Measurements from ENCODE around the gene ERP44. TPM values are rescaled to one million over a fixed set of nuclear protein-coding genes. Genes with fewer than 3 reads are reported as not detected.

Gene ERP44
- polyA plus RNA-seq, 1 donor (not counting 4 experiments of a cell fraction or from before 2014, with no cell fraction given): 17.6 TPM

- Histone ChIP-seq H4K20me1 (ENCODE audit: control insufficient read depth, extremely low read depth, insufficient read depth, low read length) (peaks cover 9% of the 10 kb centered on the region), H3K4me3 (ENCODE audit: control insufficient read depth in 2 of 3, extremely low read depth in 1 of 3, insufficient read depth in 2 of 3, low read depth in 1 of 3, low read length in 3 of 3) (no peak overlapping the region), H2AFZ (ENCODE audit: control insufficient read depth, low read length) (no peak overlapping the region), H3K79me2 (ENCODE audit: control insufficient read depth, insufficient read depth, low read length) (peaks cover 43% of the 10 kb centered on the region), H3K27ac (ENCODE audit: control insufficient read depth, insufficient read depth, low read length) (no peak overlapping the region), H3K27me3 (ENCODE audit: control insufficient read depth, extremely low read depth, insufficient read depth, low read length) (no peaks in the 10 kb centered on the region), H3K4me1 (ENCODE audit: control insufficient read depth, extremely low read depth, insufficient read depth, low read length) (peaks cover 5% of the 10 kb centered on the region), H3K36me3 (ENCODE audit: control insufficient read depth in 2 of 2, extremely low read depth in 1 of 2, insufficient read depth in 2 of 2, low read length in 2 of 2) (peaks cover 0 to 2% of the 10 kb centered on the region in 2 experiments), H3K9me1 (ENCODE audit: control insufficient read depth, extremely low read depth, insufficient read depth, low read length) (no peaks in the 10 kb centered on the region), H3K9me3 (ENCODE audit: control insufficient read depth, low read depth, low read length) (no peaks in the 10 kb centered on the region), H3K4me2 (ENCODE audit: control insufficient read depth, extremely low read depth, insufficient read depth, low read depth, low read length) (no peak overlapping the region), H3K9ac (ENCODE audit: control insufficient read depth, extremely low read depth, insufficient read depth, low read length) (no peak overlapping the region)
- DNase-seq (ENCODE audit: low read depth, low spot score) (no peak), FAIRE-seq (no peak)
- TF ChIP-seq EZH2 (IDR thresholded peaks at IDR 0.05; ENCODE audit: low read length): no peak
- no peak for TF ChIP-seq CTCF (optimal IDR thresholded peaks at IDR 0.05 in 1 of 3, IDR thresholded peaks at IDR 0.05 in 1 of 3, conservative IDR thresholded peaks at IDR 0.05 in 1 of 3; ENCODE audit: extremely low read depth in 1 of 3, insufficient read depth in 2 of 3, low read length in 3 of 3)
- dilution Hi-C loops (cut with MboI; ENCODE audit: extremely low pct_ligation_motif_present, low sequenced_read_pairs): no loop called here
Observed at GRCh38 chr9:100074989-100075388, 23.8 kb downstream of the ERP44 start.

GRCh38 chr9:100074093-100074492 is 24.7 kb downstream of the ERP44 start:
- Histone ChIP-seq H3K4me3 (ENCODE audit: control insufficient read depth in 2 of 3, extremely low read depth in 1 of 3, insufficient read depth in 2 of 3, low read depth in 1 of 3, low read length in 3 of 3) (no peak overlapping the region), H3K9me1 (ENCODE audit: control insufficient read depth, extremely low read depth, insufficient read depth, low read length) (no peaks in the 10 kb centered on the region), H3K4me1 (ENCODE audit: control insufficient read depth, extremely low read depth, insufficient read depth, low read length) (peaks cover 9% of the 10 kb centered on the region), H3K79me2 (ENCODE audit: control insufficient read depth, insufficient read depth, low read length) (peaks cover 42% of the 10 kb centered on the region), H3K9me3 (ENCODE audit: control insufficient read depth, low read depth, low read length) (no peaks in the 10 kb centered on the region), H3K27ac (ENCODE audit: control insufficient read depth, insufficient read depth, low read length) (no peak overlapping the region), H2AFZ (ENCODE audit: control insufficient read depth, low read length) (no peak overlapping the region), H3K36me3 (ENCODE audit: control insufficient read depth in 2 of 2, extremely low read depth in 1 of 2, insufficient read depth in 2 of 2, low read length in 2 of 2) (peaks cover 0 to 1% of the 10 kb centered on the region in 2 experiments), H3K27me3 (ENCODE audit: control insufficient read depth, extremely low read depth, insufficient read depth, low read length) (no peaks in the 10 kb centered on the region), H3K4me2 (ENCODE audit: control insufficient read depth, extremely low read depth, insufficient read depth, low read depth, low read length) (no peak overlapping the region), H4K20me1 (ENCODE audit: control insufficient read depth, extremely low read depth, insufficient read depth, low read length) (peaks cover 9% of the 10 kb centered on the region), H3K9ac (ENCODE audit: control insufficient read depth, extremely low read depth, insufficient read depth, low read length) (no peak overlapping the region)
- dilution Hi-C loops (cut with MboI; ENCODE audit: extremely low pct_ligation_motif_present, low sequenced_read_pairs): no loop called here
- no peak for TF ChIP-seq CTCF (optimal IDR thresholded peaks at IDR 0.05 in 1 of 3, IDR thresholded peaks at IDR 0.05 in 1 of 3, conservative IDR thresholded peaks at IDR 0.05 in 1 of 3; ENCODE audit: extremely low read depth in 1 of 3, insufficient read depth in 2 of 3, low read length in 3 of 3)
- TF ChIP-seq EZH2 (IDR thresholded peaks at IDR 0.05; ENCODE audit: low read length): no peak
- no peak for FAIRE-seq
- DNase-seq (ENCODE audit: low read depth, low spot score): no peak
